Germinal center (tissue), 1 donor: ENCODE data around the gene ZCCHC9.
"Not testable (repeated sequence)": the region's sequence is repeated elsewhere in the genome, so short reads cannot be mapped to it uniquely, and the experiment has no call there.

Source experiments
- DNase-seq: peaks from one replicate; pipeline ENCODE4 v3.0.0; 2012; ENCODE audit warnings: mixed read lengths, low spot score

The ZCCHC9 gene

DNA sequence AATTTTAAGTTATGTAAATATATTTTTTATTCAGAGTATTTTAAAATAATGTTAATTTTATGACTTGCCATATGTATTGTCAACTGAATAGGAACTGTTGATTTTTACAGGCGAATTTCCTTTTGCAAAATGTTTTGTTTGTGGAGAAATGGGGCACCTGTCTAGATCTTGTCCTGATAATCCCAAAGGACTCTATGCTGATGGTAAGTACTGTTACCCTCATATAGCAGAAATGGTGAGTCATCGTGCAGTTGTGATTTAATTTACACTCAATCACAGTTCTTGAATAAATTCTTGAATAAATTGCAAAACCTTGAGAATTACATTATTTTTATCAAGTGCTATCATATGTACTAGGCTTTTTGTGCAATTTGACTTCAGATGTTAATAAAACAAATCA lies 7.4 kb downstream of the ZCCHC9 start:
- DNase-seq = no peak

DNA sequence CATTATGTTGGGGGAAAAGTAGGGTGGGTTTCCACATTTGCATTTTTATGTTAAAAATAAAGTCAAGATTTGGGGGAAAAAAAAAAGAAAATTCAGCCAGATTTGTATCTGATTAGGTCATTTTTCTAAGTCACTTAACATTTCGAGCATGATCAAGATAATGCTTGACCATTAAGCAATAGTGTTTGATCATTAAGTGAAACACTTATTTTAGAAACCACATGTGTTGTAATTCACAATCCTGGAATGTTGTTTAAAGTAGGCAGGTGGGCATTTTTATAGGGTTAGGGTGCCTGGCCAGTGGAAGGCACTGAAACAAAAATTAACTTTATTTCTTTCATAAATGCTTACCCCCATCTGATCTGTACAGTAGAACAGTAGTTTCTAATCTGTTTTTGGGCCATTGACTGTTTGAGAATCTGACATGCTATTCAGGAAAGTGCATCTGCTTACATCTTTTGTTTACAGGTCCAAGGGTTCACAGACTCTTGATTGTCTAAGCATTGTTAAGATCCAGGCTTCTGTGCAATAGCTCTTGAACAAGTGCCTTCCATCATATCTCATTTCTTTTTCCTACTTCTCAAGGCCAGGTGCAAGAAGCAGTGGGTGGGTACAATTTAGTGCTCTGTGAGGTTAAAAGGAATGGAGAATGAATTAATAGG lies 9.1 kb downstream of the ZCCHC9 start:
- no peak for DNase-seq

DNA sequence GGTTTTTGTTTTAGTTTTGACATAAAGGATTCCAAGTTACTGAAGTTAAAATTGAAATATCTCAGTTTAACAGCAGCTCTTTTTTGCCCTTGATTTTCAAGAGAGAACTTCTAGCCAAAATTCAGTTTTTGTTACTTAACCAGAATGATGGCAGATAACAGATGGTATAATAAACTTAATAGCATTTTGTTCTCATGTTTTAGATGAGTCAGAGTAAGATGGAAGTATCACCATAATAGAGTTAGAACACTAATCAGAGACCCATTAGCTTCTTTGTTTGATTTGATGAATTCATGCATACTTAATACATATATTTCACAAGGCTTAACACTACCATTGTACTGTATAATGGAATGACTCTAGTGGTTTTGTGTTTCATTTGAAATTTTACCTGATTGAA lies 11.9 kb downstream of the ZCCHC9 start:
- DNase-seq = no peak

DNA sequence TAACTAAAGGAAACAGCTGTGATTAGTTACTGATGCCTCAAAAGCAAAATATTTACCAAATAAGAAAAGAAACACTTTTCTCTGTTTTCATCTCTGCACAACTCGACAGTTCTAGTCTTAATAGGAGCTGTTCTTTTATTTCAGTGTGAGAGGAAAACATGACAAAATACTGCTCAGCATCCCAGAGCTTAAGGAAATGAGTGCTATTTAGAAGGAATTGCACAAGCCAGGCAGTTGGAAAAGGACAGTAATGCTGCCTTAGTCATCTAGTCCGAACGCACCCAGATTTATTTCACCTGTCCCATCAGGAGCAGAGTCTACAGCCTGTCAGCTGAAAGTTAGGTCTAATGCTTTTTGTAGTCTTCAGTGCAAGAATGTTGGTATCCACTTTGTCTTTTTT lies 12.3 kb downstream of the ZCCHC9 start:
- no peak for DNase-seq

- DNase-seq = no peak
Observed at GRCh38 chr5:81314581-81314980, 13.2 kb downstream of the ZCCHC9 start.

- DNase-seq = no peak
Observed at GRCh38 chr5:81315336-81315735, 13.9 kb downstream of the ZCCHC9 start.

DNA sequence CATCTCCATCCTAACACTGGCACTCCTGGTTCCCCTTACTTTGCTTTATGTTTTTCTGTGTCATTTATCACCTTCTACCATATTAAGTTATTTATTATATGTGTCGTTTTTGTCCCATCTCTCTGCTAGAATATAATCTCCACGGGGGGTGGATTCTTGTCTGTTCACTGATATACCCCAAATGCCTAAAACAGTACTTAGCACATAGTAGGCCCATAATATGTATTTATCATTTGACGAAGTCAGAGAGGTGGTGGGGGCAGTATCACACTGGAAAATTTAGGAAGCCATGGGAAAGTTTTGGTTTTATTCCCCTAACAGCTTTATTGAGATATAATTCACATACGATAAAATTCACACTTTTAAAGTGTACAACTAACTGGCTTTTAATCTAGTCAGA lies 14.4 kb downstream of the ZCCHC9 start:
- DNase-seq = no peak

GRCh38 chr5:81316571-81316970 lies 15.2 kb downstream of the ZCCHC9 start:
- no peak for DNase-seq

DNA sequence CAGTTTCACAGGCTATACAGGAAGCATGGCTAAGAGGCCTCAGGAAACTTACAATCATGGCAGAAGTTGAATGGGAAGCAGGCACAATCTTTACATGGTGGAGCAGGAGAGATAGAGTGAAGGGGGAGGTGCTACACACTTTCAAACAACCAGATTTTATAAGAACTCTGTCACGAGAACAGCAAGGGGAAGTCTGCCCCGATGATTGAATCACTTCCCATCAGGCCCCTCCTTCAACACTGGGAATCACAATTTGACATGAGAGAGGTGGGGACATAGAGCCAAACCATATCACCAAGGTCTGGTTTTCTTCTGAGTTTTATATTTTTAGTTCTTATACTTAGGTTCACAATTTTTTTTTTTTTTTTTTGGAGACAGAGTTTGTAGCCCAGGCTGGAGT lies 16.1 kb downstream of the ZCCHC9 start:
- DNase-seq = no peak

DNA sequence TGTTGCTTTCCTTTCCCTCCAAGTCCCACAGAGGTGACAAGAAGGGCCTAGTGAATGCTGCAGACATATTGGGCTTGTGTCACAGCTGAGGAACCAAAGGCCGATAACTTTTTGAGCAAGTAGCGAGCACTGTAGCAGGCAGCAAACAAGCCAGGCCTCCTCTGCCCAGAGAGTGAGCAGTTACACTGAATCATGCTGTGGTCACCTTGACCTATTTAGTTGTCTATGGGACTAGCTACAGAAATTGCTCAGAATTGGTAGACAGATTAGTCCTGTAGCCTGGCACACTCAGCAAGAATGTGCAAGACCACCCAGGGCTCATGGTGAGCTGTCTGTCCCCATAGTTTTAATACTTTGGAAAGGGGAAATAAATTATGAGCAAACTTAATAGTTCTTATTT lies 25.2 kb downstream of the ZCCHC9 start:
- DNase-seq = no peak

GRCh38 chr5:81334304-81335061 lies 33.1 kb downstream of the ZCCHC9 start:
- DNase-seq = no peak

DNA sequence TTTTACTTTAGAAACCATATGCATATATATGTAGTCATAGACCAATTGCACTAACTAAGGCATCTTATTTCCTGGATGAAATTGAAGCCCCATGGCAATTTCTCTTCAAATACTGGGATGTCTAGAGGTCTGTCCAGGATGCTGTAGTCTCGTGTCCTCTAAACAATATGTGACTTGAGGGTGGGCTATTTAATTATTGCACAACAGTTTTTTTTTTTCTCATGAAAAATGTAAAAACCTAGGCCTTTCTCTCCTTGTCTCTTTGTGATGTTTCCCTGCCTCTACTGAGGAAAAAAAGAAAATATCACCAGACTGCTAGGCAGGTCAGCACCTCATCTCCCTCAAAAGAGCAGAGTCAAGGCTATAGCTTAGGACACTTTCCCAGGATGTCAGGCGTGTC lies 34.6 kb downstream of the ZCCHC9 start:
- DNase-seq = no peak

- no peak for DNase-seq
Observed at GRCh38 chr5:81336556-81336955, 35.2 kb downstream of the ZCCHC9 start.

DNA sequence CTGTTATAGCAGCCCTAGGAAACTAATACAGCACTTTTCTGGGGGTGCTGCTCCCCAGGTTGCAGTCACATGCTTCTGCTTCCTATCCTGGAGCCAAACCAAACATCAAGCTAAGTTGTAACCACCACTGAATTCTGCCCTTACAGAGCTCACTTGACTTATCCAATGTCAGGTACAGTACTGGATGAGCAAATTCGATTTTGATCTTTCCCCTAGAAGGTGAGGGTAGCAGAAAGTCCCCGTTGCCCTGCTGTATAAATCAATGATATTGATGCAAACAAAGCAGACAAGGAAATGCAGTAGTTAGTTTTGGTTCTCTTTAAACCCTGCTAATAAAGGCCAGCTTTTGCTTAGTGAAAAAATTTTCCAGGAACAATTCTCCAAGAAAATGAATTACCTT lies 36.4 kb downstream of the ZCCHC9 start:
- DNase-seq = no peak

DNA sequence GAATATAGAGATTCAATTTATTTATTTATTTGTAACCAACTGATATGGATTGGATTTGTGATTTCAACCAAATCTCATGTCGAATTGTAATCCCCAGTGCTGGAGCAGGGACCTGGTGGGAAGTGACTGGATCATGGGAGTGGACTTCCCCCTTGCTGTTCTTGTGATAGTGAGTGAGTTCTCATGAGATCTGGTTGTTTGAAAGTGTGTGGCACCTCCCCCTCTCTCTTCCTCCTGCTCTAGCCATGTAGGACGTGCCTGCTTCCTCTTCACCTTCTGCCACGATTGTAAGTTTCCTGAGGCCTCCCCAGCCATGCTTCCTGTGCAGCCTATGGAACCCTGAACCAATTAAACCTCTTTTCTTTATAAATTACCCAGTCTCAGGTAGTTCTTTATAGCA lies 36.8 kb downstream of the ZCCHC9 start:
- not testable (repeated sequence) for DNase-seq

DNA sequence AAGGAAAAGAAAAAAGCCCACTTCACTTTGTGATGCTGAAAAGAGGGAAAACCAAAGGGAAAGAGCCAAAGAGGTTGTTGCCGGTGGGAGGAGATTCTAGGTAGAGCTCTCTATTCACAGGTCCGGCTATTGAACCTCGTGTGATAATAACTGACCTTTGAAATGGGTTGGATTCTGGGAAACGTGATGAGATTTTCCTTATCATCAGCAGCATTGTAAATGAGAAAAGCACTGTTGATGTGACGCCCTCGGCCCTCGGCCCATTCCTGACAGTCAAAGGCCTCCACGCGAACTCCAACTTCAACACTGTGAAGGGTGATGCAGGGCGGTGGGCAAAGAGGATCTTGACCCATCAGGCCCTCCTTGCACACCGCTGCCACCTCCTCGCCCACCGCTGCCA lies 43.3 kb downstream of the ZCCHC9 start:
- DNase-seq = no peak

- DNase-seq = no peak
Observed at GRCh38 chr5:81345411-81346003, 44.1 kb downstream of the ZCCHC9 start.

GRCh38 chr5:81349161-81349560 lies 47.8 kb downstream of the ZCCHC9 start:
- DNase-seq = no peak

DNA sequence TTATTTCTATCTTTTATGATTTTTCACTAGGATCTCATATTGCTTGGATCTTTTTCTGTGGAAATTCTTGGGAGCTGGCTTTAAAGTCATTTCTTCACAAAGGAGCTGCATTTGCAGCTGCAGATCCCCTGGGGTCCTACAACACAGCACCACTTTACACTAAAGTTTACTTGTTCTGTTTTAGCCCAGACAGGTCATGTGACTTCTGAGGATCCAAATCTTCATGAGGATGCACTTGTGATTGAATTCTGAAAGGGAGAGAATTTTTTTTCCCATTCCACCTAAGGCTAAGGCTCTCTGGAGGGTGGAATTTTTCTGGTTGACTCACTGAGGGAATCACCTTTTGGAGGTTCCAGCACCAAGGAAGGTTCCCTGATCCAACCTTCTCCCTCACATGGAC lies 49.1 kb downstream of the ZCCHC9 start:
- DNase-seq = no peak

DNA sequence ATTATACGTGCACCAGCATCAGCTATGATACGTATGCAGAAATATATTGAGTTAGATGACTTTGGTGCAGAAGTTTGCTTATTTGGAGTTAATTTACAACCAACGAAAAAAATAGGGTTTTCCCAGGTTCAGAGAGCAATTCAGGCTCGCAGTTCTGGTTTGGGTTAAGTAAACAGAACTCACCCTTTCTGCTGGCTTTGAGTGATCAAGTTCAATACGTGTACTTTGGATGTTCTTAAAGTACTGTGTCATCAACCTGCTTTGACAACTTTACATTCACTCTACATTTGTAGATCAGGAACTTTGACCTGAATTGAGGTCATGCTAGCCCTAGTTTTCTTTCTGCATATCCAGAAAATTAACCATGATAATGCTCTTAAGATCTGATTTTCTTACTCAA lies 51.8 kb downstream of the ZCCHC9 start:
- DNase-seq = no peak

- DNase-seq = no peak
Observed at GRCh38 chr5:81354093-81354492, 52.7 kb downstream of the ZCCHC9 start.

- no peak for DNase-seq
Observed at GRCh38 chr5:81355291-81356251, 54.2 kb downstream of the ZCCHC9 start.
